NCI-H2227 treated with DMSO at 0.1 percent for 48 hours (cell line): Measurements from ENCODE around the gene CLSTN2.

ENCODE experiments used
- DNase-seq: peaks from one replicate; lab custom pipeline; 2025; lab: John Stamatoyannopoulos, UW

The CLSTN2 gene

DNA sequence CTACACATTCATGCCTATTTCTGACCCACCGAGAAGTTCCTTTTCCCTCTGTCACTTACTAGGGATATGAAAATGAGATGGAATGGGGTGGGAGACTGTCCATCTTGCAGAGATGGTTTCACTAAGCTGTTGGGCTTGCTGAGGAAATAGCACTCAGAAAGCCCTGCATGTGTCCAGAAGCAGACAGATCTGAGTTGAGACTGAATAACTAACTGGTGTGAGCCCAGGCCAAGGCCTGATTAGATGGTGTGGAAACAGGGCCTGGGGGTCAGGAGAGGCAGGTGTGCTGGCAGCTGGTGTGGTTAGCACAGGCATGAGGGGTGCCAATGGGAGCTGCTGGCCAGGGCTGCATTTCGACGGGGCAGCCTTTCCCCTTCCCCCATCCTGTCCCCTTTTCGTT, 72.1 kb downstream of the CLSTN2 start:
- DNase-seq, result no peak

DNA sequence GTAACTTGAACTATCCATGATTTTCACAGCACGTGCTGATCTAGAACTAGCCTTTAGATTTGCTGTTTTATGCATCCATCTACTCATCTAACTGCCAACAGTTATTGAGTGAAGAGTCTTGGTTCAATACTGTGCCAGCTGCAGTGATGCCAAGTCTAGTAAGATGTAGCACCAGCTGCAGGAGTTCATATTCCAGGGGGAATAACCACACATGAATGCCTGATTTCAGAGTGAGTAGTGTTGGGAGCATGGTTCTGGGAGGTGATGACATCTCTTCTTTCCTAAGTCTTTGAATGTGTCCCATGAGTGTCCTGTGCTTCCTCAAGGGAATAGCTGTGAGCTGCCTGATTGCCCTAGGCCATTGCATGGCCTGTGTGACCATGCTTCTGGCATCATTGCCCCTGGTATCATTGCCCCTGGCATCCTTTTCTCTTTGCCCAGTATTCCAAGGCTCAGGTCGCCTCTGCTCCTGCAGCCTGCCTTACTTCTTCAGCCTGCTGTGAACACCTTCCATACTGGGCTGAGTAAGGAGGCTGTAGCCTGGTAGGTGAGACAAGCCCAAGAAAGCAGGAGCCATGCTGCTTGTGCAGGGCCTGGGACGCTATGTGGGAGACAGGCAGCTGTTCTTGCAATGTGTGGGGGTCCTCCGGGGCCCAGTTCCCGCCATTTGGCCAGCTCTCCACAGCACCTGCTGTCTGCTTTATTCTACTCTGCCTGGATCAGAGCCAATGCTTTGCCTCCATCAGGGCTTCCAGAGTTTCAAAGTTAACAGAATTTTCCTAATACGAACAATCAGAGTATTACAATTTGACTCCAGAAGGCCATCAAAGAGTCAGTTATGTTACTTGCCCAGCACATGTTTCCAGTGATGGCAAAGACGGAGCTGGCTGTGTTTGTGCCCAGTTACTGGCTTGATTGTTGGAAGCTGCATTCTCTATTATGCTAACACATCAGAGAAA, 73.2 kb downstream of the CLSTN2 start:
- DNase-seq, result no peak

DNA sequence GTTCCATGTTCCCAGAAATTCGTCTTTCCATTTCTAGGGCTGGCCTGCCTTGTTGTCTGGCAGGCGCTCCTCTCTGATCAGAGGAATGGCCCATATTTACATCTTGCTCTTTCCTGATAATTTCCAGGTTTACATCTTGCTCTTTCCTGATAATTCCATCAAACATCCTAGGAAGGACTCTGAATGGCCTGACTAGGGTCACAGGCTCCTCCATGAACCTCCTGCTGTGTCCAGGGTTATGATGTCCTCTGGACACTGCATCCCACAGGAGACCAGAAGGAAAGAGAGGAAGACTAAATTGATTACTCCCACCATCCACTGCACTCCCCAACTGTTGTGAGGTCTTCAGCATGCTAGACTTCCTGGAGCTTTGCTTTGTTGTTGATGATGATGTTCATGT, 75.4 kb downstream of the CLSTN2 start:
- DNase-seq, result no peak

DNA sequence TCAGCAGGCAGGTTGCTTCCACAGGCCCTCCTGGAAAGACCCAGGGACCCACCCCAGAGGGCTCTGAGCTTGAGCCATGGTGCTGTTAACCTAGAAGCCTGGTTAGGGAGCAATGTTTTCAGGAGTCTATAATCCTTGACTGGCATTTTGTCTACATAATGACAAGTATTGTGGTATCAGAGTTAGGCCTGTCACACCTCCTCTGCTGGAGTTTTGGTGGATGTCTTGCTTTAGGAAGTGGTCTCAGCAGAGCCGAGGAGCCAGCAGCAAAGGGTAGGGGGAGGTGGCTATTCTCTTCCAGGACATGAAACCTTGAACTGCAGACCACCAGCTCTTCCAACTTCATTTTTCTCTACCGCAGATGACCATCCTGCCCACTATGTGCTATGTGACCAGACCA, 76.1 kb downstream of the CLSTN2 start:
- no peak for DNase-seq

DNA sequence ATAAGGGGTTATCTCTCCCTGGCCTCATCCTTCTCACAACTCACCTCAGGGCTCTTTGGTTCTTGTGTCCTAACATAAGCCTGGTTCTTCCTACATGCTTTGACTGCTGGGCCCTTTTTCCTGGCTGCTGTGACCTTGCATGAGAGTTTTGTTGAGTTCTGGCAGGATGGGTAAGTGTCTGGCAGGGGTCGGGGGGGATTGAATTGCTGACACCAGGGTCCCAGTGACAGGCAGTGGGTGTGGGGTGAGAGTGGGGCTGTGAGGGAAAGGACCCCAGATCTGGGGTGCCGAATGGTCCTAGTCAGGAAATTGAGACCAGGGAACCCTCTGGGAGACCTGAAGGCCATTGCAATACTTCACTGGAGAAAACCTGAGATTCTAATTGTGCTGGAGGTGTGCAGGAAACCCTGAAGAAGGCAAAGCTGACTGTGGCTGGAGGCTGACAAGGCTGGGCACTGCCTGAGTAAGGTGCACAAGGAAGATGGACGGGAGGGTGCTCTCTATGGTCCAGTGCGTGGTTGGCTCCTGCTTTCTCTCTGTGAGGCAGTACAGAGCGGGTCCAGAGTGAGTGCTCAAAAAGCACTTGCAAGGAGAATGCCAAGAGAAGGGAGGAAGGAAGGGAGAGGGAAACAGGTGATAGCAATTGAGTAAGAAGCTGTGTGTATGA, 76.8 kb downstream of the CLSTN2 start:
- DNase-seq, result no peak

DNA sequence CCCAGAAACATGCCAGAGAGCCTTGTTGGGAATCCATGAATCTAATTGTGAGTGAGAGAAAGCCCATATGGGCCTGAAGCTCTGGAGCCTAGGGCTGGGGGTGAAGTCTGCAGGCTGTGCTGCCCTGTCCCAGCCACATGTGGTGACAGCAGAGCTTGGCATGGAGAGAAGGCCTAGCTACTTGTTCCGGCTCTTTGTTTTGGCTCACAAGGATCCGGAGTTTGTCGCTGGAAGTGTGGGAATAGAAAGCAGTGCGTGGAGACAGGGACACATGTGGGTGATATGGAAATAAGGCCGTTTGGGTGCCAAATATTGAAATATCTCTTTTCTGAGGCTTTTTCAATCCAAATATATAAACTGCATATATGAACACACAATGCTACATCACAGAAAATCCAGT, 78.2 kb downstream of the CLSTN2 start:
- DNase-seq, result no peak

DNA sequence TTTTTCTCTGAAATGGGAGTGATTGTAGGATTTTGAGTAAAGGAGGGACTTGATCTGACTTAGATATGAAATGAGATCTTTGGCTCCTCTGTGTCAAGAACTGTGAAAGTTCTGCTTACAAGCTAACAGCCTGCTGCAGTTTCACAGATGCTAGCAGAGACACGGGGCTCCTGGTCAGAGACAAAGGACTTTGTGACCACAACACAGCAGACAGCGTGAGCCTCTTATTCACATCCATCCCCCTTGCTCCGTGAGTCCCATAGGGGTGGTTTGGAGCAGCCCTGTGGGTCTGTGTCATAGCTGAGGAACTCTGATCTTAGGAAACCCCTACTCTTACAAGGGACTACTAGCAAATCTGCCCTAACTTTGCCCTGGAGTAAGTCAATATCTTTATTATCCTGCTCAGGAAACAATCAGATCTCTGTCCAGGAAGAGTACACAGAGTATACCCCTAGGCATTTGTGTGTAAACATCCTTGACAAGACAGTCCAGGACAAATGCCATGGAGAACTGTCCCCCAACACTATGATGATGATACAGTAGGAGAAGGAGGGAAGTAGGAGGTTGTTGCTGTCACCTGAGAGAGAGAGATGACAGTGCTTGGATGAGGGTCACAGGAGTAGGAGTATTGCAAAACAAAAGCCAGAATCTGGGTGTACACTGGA, 80.0 kb downstream of the CLSTN2 start:
- no peak for DNase-seq

DNA sequence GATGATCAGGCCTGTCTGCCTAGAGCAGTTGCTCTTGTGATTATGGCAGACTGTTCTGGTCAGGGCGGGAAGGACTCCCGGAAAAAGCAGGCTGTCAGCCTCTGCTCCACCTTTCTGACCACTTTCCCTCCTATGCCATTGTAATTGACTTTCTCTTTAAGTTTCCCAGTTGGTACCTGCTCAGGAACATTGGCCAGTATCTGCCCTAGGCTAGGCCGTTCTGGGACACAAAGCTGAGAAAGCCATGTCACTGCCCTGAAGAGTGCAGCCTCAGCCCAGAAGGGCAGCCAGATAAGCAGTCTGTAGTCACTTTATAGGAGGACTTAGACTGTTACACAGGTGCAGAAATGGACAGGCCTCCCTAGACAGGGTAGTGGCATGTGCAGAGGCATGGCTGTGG, 80.8 kb downstream of the CLSTN2 start:
- DNase-seq, result no peak

DNA sequence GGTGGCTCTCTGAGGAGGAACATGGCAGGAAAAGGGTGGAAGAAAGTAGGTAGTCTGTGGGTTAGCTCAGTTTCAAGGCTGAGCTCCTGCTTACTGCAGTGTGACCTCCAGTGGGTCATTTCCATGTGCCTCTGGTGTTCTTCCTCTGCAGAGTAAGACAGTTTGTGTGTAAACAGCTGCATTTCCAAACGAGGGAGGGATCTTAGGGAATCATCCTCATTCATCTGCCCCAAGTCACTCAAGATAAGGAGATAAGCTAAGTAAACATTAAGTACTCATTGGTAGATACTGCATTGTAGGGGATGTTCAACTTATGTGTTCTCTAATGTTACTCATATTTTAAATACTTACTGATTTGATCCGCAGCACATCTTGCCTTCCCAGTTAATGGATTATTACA, 83.6 kb downstream of the CLSTN2 start:
- no peak for DNase-seq

DNA sequence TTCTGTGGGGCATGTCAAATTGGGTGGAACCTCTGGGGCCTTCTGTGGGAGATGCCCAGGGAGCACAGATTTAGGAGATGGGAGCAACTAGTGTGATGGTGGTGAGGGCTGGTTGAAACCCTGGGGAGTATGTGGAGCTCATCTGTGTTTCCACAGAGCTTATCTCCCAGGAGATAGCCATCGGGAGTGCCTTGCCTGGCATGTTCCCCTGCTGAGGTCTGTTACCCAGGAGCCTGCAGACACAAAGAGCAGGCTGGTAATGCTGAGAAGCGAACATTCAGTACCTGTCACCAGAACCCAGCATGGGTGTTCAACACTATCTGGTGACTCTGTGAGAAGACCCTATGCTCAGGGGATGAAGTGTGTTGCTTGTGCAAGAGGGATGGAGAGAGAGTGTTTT, 85.0 kb downstream of the CLSTN2 start:
- no peak for DNase-seq

DNA sequence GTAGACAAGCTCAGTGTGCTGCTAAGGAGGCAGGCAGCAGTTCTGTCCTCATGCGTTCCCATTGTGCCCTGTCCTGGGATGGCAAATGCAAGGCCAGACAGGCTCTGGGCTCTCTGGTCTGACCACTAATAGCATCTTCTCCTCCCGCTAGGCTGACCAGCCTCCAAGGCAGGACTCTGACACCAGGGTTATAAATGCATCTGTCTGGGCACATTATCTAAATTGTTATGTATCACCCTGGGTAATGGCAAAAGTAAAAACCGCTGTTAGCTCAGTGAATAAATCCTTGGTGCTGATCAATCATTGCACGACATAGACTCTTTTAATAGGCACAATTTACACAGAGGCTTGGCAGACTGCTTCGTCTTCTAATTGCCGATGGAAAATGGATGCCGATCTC, 85.6 kb downstream of the CLSTN2 start:
- no peak for DNase-seq

DNA sequence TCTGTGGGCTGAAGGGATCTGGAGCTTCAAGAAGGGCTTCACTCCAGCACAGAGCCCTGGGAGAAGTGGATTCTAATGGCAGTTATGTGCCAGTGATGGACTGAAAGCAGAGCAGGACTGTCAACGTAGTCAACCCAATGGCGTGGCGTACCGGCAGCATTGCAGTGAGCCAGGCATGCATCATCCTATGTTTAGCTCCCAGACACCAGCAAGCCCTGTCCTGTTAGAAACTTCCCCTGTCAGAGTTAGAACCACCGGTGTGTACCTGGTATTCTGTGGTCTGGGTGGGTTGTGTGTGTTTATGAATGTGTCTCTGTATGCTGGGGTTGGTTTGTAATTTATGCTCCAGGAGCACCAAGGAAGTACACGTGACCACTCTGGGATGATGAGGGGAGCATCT, 86.3 kb downstream of the CLSTN2 start:
- DNase-seq, result no peak

DNA sequence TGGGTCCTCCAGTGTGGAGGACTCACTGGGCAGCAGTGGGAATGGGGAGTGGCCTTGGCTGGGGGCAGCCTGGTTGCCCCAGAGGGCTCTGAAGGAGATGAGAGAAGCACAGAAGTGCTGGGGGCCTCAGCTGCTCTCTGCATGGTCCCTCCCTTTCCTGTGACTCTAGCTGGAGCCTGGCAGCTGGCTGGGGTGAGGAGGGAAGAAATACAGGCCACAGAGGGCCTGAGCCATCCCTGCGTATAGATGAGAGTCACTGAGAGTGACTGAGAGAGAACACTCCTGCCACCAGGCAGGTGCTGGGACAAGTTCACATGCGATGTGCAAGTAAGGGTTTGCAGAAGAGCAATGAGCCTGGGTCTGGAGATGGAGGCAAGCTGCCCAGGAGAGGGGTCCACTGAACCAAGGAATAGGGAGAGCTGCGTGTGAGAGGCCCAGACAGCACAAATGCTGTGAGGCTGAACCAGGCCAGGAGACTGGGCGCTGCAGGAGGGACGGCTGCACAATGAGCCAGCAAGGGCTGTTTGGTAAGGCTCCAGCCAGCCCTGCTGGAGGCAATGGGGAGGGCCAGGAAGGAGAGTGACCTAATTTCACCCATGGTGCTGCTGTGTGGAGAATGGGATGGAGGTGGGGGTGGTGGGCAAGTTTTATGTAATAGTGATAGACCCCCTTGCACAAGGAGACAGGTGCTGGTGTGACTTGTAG, 87.2 kb downstream of the CLSTN2 start:
- DNase-seq, result no peak

DNA sequence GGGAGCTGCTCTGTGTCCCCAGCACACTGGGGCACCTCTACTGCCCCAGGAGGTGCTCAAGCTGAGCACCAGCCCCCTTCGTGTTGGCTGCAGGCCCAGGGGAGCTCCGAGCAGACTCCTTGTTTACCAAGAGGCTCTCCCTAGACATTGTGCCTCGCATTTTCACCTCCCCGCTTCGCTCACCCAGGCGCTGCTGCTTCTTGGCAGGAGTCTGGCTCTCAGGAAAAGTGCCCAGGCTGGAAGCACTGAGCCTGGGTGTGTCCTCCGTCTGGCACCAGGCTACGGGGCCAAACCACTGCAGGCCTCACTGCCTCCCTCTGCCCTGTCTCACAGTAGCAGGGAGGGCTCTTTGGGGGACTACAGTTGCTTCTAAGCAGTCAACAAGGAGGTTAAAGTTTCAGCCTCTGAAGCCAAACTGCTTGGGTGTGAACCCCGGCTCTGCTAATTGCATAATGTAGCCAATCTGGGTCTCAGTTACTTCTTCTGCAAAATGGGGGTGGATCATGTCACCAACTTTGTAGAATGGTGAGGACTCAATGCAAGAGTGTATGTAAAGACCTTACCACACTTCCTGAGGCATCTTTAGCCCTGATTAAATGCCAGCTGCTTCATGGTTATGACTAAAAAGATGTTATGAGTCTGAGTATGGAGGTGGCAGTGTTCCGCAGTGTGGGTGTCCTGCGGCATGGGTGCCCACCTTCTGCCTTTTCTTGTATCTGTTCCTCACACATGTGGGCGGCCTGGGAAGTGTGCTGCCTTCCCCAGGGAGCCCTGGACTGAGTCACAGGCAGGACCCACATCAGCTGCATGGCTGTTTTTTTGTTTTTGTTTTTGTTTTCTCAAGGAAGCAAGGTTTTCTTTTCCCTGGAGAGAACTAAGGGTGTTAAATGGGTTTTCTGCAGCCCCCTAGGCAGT, 88.9 kb downstream of the CLSTN2 start:
- no peak for DNase-seq

DNA sequence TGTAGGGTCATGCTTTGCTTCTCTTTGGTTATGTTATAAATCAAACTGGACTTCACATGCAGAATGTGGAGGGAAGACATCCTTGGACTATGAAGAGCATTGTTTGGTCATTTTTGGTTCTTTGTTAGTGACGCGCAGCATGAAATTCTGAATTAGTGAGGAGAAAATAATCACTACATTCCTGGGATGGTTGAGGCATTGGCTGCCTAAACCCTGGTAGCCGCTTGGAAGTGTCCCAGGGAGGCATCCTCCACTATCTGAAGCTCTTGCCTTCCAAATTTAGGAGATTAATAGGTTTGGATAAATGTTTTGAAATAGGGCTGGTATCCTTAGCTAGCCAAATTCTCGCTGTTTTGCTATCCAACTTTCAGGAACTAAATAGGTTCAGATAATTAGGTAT, 96.2 kb downstream of the CLSTN2 start:
- DNase-seq, result no peak

DNA sequence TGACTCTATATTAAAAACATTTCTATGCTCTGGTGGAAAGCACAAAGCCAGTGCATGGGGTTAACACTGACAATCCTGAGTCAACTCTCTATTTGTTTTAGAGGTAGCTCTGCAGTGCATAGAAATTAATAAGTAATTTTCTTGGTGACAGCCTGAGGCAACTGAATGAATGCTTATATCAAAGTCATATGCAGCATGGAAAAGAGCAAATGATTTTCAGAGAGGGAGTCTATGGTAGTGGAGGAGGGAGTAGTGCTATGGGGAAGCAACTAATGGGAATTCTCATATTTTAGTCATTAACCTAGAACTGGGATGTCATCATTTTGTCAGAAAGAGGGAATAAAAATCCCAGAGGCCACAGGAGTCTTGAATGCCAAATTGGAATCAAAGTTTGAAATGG, 99.1 kb downstream of the CLSTN2 start:
- no peak for DNase-seq

DNA sequence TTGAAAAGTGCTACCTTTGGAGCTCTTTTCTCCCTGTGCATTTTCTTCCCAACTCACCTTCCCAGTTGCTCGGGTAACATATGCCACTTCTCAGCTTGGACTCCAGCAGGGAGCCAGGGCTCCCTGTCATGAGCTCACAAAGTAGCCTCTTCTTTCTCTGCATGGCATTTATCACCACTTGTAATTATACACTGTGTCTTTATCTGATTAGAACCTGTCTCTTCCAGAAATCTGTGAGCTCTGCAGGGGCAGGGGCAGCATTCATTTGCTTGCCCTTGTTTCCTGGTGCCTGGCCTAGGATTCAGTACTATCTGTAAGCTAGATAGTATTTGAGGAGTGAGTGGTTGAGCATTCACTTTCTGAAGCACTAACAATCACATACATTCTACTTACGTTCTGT, 100.9 kb downstream of the CLSTN2 start:
- peak; percentile 49 for DNase-seq

DNA sequence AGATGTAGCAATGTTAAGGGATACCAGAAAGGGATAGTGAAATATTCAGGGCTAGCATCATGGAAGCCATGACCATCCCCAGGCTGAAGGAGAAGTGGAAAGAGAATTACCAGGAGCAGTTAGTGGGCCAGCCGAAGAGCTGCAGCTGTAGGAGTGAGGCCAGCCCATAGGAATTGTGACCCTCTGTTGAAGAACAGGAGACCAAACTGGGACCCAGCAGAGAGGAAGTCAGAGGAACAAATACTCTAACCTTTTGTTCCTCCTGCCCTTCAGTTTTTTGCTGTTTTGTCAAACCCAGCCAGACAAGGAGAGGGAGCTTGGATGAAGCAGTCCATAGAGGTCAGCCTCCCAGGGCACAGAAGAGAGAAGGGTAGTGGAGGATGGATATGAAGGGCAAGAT, 115.4 kb downstream of the CLSTN2 start:
- no peak for DNase-seq

DNA sequence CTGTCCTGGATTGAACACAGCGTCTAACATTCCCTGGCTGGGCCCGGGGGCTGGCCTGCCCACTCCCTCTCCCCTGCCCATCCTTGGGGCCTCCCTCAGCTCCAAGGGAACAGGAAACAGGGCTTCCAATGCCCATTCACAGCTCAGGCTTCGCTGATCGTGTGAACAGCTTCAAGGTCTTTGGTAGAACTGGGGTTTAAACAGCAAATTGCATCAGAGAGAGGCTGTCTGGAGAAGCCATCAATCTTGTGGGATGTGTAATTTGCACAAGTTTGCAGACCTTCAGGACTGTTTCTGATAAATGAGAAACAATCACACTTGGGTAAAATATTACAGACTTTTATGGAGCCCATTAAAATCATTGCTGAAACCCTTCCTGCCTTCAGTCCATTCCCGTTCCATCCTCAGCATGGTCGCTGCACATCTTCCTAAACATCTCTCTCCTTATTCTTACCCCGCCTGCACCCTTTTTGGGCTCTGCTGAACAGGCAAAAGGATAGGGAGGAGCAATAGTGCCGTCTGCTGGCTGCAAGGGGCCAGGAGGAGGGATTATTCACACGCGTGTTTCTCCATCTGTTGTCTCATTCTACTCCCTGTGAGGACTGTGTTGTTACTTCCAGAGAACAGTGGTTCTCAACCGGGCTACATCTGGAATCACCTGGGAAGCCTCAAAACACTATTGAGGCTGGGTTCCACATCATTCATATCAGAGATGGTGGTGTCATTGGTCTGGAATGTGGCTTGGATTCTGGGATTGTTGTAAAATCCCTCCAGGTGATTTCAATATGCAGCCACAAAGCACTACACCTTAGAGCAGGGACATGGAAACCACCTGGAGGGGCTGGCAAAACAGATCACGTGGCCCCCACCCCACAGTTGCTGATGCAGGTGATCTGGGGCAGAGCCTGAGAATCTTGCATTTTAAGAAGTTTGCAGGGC, 116.3 kb downstream of the CLSTN2 start:
- peak; percentile 10 for DNase-seq
